NCI-H2227 (cell line): ENCODE results near the gene ZNF24.
A peak's percentile ranks its signal among the peaks of the same experiment; 100 is the strongest.

Experiments used
- DNase-seq: peaks from one replicate; lab custom pipeline; 2025; ENCODE audit not compliant: unreplicated experiment; lab: John Stamatoyannopoulos, UW

Gene ZNF24

GRCh38 chr18:35343936-35344735 lies at the start of gene ZNF24:
Gene ZNF24, minus strand, starts transcription at chr18:35344420. Its CDS starts 3,770 bp downstream, at chr18:35340650.
- DNase-seq = peak; percentile 98

GRCh38 chr18:35393716-35394115 lies 49.5 kb upstream of the ZNF24 start:
- DNase-seq = no peak

- DNase-seq = no peak
Measured at GRCh38 chr18:35392375-35392774, 48.2 kb upstream of the ZNF24 start.

GRCh38 chr18:35390951-35391700 lies 46.9 kb upstream of the ZNF24 start:
- no peak for DNase-seq

GRCh38 chr18:35389095-35389618 lies 44.9 kb upstream of the ZNF24 start:
- no peak for DNase-seq

GRCh38 chr18:35387152-35387571 lies 42.9 kb upstream of the ZNF24 start:
- DNase-seq = peak; percentile 52

- DNase-seq = peak; percentile 90
Measured at GRCh38 chr18:35386600-35387100, 42.4 kb upstream of the ZNF24 start.

- DNase-seq = no peak
Measured at GRCh38 chr18:35383136-35383535, 38.9 kb upstream of the ZNF24 start.

GRCh38 chr18:35379421-35379820 lies 35.2 kb upstream of the ZNF24 start:
- no peak for DNase-seq

- DNase-seq = no peak
Measured at GRCh38 chr18:35378574-35378896, 34.3 kb upstream of the ZNF24 start.

GRCh38 chr18:35377875-35378573 lies 33.8 kb upstream of the ZNF24 start:
- DNase-seq = no peak

- peak; percentile 85 for DNase-seq
Measured at GRCh38 chr18:35376742-35377695, 32.8 kb upstream of the ZNF24 start, which contains the start of gene ZNF396. Gene ZNF396, minus strand, starts transcription at chr18:35377337. Its CDS starts 3,045 bp downstream, at chr18:35374292.

- peak; percentile 37 for DNase-seq
Measured at GRCh38 chr18:35376393-35376741, 32.1 kb upstream of the ZNF24 start.

- DNase-seq = no peak
Measured at GRCh38 chr18:35374708-35375107, 30.5 kb upstream of the ZNF24 start.

GRCh38 chr18:35371412-35372195 lies 27.4 kb upstream of the ZNF24 start:
- DNase-seq = no peak

GRCh38 chr18:35369126-35369525 lies 24.9 kb upstream of the ZNF24 start:
- DNase-seq = no peak

- no peak for DNase-seq
Measured at GRCh38 chr18:35368595-35368994, 24.4 kb upstream of the ZNF24 start.

- no peak for DNase-seq
Measured at GRCh38 chr18:35362531-35362930, 18.3 kb upstream of the ZNF24 start.

GRCh38 chr18:35361570-35362321 lies 17.5 kb upstream of the ZNF24 start:
- DNase-seq = no peak
